Measurements from ENCODE around the gene PAQR9. TPM values are rescaled to one million over a fixed set of nuclear protein-coding genes. Genes with fewer than 3 reads are reported as not detected.

PAQR9 gene
- total and polyA plus RNA-seq, 9 of the 15 experiments (the other 6 are each of a cell fraction or from before 2014, with no cell fraction given), result 0.04 to 0.58 (median 0.22) TPM

DNA sequence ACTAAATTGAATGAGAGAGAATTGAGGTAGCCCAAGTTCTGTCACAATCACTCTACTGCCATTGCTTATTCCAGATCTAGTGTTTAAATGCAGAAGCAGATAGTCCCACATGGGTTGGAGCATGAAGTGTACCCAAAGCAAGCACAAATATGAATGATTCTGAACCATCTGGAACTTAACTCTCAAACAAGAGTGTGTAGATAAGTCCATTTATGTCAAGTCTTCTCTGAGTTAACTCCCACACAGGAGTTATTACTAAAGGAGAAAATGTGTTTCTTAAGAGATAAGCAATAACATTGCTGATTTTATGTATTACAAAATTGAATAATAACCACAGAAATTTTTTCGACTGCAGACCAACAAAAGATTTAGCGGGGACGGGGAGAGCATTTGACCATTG, 33.6 kb downstream of the PAQR9 start (continued):
- TF ChIP-seq RUNX1 (IDR thresholded peaks at IDR 0.05; ENCODE audit: low read depth), result no peak
- no peak for TF ChIP-seq ZNF830 (CRISPR knock-in tag; IDR thresholded peaks at IDR 0.05)
- TF ChIP-seq, protein P1, sequence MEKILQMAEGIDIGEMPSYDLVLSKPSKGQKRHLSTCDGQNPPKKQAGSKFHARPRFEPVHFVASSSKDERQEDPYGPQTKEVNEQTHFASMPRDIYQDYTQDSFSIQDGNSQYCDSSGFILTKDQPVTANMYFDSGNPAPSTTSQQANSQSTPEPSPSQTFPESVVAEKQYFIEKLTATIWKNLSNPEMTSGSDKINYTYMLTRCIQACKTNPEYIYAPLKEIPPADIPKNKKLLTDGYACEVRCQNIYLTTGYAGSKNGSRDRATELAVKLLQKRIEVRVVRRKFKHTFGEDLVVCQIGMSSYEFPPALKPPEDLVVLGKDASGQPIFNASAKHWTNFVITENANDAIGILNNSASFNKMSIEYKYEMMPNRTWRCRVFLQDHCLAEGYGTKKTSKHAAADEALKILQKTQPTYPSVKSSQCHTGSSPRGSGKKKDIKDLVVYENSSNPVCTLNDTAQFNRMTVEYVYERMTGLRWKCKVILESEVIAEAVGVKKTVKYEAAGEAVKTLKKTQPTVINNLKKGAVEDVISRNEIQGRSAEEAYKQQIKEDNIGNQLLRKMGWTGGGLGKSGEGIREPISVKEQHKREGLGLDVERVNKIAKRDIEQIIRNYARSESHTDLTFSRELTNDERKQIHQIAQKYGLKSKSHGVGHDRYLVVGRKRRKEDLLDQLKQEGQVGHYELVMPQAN (IDR thresholded peaks at IDR 0.05; ENCODE audit: borderline replicate concordance), result no peak
- TF ChIP-seq, protein P2, sequence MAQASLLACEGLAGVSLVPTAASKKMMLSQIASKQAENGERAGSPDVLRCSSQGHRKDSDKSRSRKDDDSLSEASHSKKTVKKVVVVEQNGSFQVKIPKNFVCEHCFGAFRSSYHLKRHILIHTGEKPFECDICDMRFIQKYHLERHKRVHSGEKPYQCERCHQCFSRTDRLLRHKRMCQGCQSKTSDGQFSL (CRISPR knock-in tag; IDR thresholded peaks at IDR 0.05), result no peak
- TF ChIP-seq, protein P2 (tag; IDR thresholded peaks at IDR 0.05), result no peak
- no peak for TF ChIP-seq LARP7 (IDR thresholded peaks at IDR 0.05)
- no peak for TF ChIP-seq BACH1 (tag; IDR thresholded peaks at IDR 0.05)
- no peak for TF ChIP-seq OTX1 (CRISPR knock-in tag; IDR thresholded peaks at IDR 0.05)
- no peak; the same call in 1 of the 2 replicates for TF ChIP-seq MTA3 (IDR thresholded peaks at IDR 0.05; ENCODE audit: borderline replicate concordance)
- TF ChIP-seq MBD2 (IDR thresholded peaks at IDR 0.05; ENCODE audit: borderline replicate concordance, low read depth), result peak; percentile 51; the same call in 1 of the 2 replicates
- TF ChIP-seq RB1 (IDR thresholded peaks at IDR 0.05; ENCODE audit: low read depth), result no peak
- TF ChIP-seq ZNF232 (CRISPR knock-in tag; IDR thresholded peaks at IDR 0.05), result no peak
- TF ChIP-seq, protein P3, sequence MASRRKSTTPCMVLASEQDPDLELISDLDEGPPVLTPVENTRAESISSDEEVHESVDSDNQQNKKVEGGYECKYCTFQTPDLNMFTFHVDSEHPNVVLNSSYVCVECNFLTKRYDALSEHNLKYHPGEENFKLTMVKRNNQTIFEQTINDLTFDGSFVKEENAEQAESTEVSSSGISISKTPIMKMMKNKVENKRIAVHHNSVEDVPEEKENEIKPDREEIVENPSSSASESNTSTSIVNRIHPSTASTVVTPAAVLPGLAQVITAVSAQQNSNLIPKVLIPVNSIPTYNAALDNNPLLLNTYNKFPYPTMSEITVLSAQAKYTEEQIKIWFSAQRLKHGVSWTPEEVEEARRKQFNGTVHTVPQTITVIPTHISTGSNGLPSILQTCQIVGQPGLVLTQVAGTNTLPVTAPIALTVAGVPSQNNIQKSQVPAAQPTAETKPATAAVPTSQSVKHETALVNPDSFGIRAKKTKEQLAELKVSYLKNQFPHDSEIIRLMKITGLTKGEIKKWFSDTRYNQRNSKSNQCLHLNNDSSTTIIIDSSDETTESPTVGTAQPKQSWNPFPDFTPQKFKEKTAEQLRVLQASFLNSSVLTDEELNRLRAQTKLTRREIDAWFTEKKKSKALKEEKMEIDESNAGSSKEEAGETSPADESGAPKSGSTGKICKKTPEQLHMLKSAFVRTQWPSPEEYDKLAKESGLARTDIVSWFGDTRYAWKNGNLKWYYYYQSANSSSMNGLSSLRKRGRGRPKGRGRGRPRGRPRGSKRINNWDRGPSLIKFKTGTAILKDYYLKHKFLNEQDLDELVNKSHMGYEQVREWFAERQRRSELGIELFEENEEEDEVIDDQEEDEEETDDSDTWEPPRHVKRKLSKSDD (conservative IDR thresholded peaks at IDR 0.05; ENCODE audit: low read length), result no peak
- TF ChIP-seq KLF1 (tag; IDR thresholded peaks at IDR 0.05), result no peak
- TF ChIP-seq MAZ (CRISPR knock-in tag; conservative IDR thresholded peaks at IDR 0.05 in 1 of 2, IDR thresholded peaks at IDR 0.05 in 1 of 2), result no peak
- TF ChIP-seq SP2 (IDR thresholded peaks at IDR 0.05; ENCODE audit: extremely low read depth, low read depth, low read length, poor library complexity, severe bottlenecking), result no peak
- TF ChIP-seq, protein P4, sequence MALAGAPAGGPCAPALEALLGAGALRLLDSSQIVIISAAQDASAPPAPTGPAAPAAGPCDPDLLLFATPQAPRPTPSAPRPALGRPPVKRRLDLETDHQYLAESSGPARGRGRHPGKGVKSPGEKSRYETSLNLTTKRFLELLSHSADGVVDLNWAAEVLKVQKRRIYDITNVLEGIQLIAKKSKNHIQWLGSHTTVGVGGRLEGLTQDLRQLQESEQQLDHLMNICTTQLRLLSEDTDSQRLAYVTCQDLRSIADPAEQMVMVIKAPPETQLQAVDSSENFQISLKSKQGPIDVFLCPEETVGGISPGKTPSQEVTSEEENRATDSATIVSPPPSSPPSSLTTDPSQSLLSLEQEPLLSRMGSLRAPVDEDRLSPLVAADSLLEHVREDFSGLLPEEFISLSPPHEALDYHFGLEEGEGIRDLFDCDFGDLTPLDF (CRISPR knock-in tag; IDR thresholded peaks at IDR 0.05), result no peak
- no peak for TF ChIP-seq TSC22D4 (tag; IDR thresholded peaks at IDR 0.05)
- no peak for TF ChIP-seq FOXJ3 (CRISPR knock-in tag; IDR thresholded peaks at IDR 0.05)
- no peak for TF ChIP-seq ZNF764 (CRISPR knock-in tag; IDR thresholded peaks at IDR 0.05; ENCODE audit: low read depth)
- TF ChIP-seq ZNF217 (CRISPR knock-in tag; IDR thresholded peaks at IDR 0.05), result no peak
- no peak for TF ChIP-seq PRMT5 (CRISPR knock-in tag; IDR thresholded peaks at IDR 0.05)

Measured in K562 (cell line).